Erythroblast (primary cell): ENCODE measurements around the gene DPAGT1.

Experiments used
- GATA1 ChIP-seq: IDR thresholded peaks from 2 replicates; pipeline ENCODE4 v1.6.1; 2011; ENCODE audit warnings: low read depth, mild to moderate bottlenecking, control low read depth, low read length, moderate library complexity
- POLR2A ChIP-seq: IDR thresholded peaks from 2 replicates; pipeline ENCODE4 v1.6.1; 2011; ENCODE audit warnings: mild to moderate bottlenecking, low read length

GRCh38 chr11:119107538-119108145 lies 6.0 kb upstream of the DPAGT1 start:
- no peak for TF ChIP-seq POLR2A
- TF ChIP-seq GATA1, result no peak
